Thoracic aorta (tissue), 2 donors: ENCODE results near the gene PTPN22. TPM values are rescaled to one million over a fixed set of nuclear protein-coding genes. Genes with fewer than 3 reads are reported as not detected.
A peak's percentile ranks its signal among the peaks of the same experiment; 100 is the strongest.

ENCODE experiments used
- ATAC-seq: fragments of 150-250 bp; one replicate; pipeline ENCODE4 v1.8.0; 2017; ENCODE audit warnings: low read depth; ENCODE audit not compliant: insufficient number of reproducible peaks, low FRiP score
- DNase-seq: peaks from one replicate; pipeline ENCODE4 v3.0.0-alpha.2; 2020; ENCODE audit warnings: low spot score
- H3K27ac ChIP-seq, 2 donors: fragments of 200-600 bp; sonication (generic); 1 replicate in 1 of 2; 2 replicates in 1 of 2; pipeline ENCODE4 v1.5.1; 2016; ENCODE audit warnings: mild to moderate bottlenecking in 2 of 2, moderate library complexity in 2 of 2
- H3K27me3 ChIP-seq: fragments of 200-600 bp; sonication (generic); replicated peaks from 2 replicates; pipeline ENCODE4 v1.6.0; 2016; ENCODE audit warnings: mild to moderate bottlenecking; ENCODE audit not compliant: insufficient read depth
- H3K36me3 ChIP-seq: fragments of 200-600 bp; sonication (generic); one replicate; pipeline ENCODE4 v1.5.1; 2016
- H3K4me1 ChIP-seq, 2 donors: fragments of 200-600 bp; sonication (generic); 1 replicate in 1 of 2; 2 replicates in 1 of 2; pipeline versions ENCODE4 v1.5.1 to v1.6.0; 2016; ENCODE audit warnings: low read depth in 2 of 2, mild to moderate bottlenecking in 1 of 2; ENCODE audit not compliant: control insufficient read depth in 1 of 2
- H3K4me3 ChIP-seq: fragments of 200-600 bp; sonication (generic); 2 replicates; pipeline ENCODE4 v1.5.1; 2016; ENCODE audit warnings: mild to moderate bottlenecking
- H3K9me3 ChIP-seq: fragments of 200-600 bp; sonication (generic); 2 replicates; pipeline ENCODE4 v1.5.1; 2016
- total RNA-seq, 2 donors: library from RNA; depleted of rRNA; stranded (reverse); fragments of >200 nt; gene quantifications; one replicate each; pipeline versions ENCODE4 v1.1.0 to v1.2.3, GENCODE V29; 2016
- TF ChIP-seq, protein P1 (sequence below): fragments of 200-600 bp; sonication (generic); IDR thresholded peaks from one replicate; pipeline ENCODE4 v1.5.1; 2019; ENCODE audit warnings: antibody characterized with exemption

PTPN22 gene
- total RNA-seq, 2 donors from 2014 or later: 6.6 to 8.1 TPM

GRCh38 chr1:113874012-113874879, 2.7 kb upstream of the PTPN22 start:
- DNase-seq (no peak), ATAC-seq (no peak)
- H3K4me3 ChIP-seq: no peak overlapping the region
- no peaks in the 10 kb centered on the region for H3K36me3 ChIP-seq
- TF ChIP-seq, protein P1, sequence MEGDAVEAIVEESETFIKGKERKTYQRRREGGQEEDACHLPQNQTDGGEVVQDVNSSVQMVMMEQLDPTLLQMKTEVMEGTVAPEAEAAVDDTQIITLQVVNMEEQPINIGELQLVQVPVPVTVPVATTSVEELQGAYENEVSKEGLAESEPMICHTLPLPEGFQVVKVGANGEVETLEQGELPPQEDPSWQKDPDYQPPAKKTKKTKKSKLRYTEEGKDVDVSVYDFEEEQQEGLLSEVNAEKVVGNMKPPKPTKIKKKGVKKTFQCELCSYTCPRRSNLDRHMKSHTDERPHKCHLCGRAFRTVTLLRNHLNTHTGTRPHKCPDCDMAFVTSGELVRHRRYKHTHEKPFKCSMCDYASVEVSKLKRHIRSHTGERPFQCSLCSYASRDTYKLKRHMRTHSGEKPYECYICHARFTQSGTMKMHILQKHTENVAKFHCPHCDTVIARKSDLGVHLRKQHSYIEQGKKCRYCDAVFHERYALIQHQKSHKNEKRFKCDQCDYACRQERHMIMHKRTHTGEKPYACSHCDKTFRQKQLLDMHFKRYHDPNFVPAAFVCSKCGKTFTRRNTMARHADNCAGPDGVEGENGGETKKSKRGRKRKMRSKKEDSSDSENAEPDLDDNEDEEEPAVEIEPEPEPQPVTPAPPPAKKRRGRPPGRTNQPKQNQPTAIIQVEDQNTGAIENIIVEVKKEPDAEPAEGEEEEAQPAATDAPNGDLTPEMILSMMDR: no peak
- no peaks in the 10 kb centered on the region for H3K9me3 ChIP-seq
- H3K27ac ChIP-seq: no peak overlapping the region
- H3K4me1 ChIP-seq: peaks cover 0 to 14% of the 10 kb centered on the region in 2 donors
- H3K27me3 ChIP-seq: no peaks in the 10 kb centered on the region

DNA sequence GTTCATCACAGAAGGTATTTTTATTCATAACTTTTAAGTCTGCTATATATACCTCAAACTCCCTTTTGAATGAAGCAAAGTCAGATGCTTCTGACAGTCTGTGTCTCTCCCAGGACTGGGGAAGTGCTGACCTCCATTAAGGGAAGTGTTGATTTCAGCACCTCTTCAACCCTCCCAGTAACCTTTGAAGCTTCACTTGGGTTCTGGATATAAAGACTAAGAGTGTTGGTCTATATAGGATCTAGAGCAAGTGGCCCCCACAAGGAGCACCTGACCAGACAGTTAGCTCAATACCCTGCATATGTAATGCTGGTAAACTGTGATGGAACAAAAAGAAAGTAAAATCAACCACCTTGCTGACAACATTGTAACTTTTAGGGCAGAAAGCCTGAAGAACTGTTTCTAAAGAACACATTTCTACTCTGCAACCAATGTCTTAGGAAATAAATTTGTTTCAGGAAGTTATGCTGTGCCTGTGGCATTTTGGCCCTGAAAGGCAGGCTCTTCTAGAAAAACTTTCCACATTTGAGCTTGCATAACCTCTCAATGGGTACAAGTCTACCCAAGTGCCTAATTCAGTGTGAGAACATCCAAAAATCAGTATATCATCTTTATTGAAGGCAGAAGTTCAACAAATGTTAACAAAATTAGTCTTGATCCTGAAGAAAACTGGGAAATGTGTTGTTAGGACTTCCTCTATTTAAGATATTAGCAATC, 865 bp upstream of the PTPN22 start:
- Histone ChIP-seq H3K4me1 (peaks cover 0 to 14% of the 10 kb centered on the region in 2 donors), H3K27ac (peak overlapping the region in 1 of 2 donors; percentile 35), H3K4me3 (no peak overlapping the region), H3K9me3 (no peaks in the 10 kb centered on the region), H3K27me3 (no peaks in the 10 kb centered on the region), H3K36me3 (no peaks in the 10 kb centered on the region)
- TF ChIP-seq, protein P1: no peak
- no peak for ATAC-seq
- no peak for DNase-seq

GRCh38 chr1:113870778-113871177, 734 bp downstream of the PTPN22 start:
- H3K9me3 ChIP-seq: no peaks in the 10 kb centered on the region
- DNase-seq: no peak
- ATAC-seq: no peak
- no peaks in the 10 kb centered on the region for H3K36me3 ChIP-seq
- H3K4me1 ChIP-seq: peaks cover 0 to 14% of the 10 kb centered on the region in 2 donors
- no peak overlapping the region for H3K27ac ChIP-seq
- H3K27me3 ChIP-seq: no peaks in the 10 kb centered on the region
- H3K4me3 ChIP-seq: peak overlapping the region; percentile 56
- TF ChIP-seq, protein P1: no peak

GRCh38 chr1:113868387-113869083, 3.0 kb downstream of the PTPN22 start:
- no peak for ATAC-seq
- Histone ChIP-seq H3K27me3 (no peaks in the 10 kb centered on the region), H3K4me1 (peaks cover 0 to 14% of the 10 kb centered on the region in 2 donors), H3K27ac (no peak overlapping the region), H3K36me3 (no peaks in the 10 kb centered on the region), H3K9me3 (no peaks in the 10 kb centered on the region), H3K4me3 (no peak overlapping the region)
- DNase-seq: no peak
- TF ChIP-seq, protein P1: no peak

DNA sequence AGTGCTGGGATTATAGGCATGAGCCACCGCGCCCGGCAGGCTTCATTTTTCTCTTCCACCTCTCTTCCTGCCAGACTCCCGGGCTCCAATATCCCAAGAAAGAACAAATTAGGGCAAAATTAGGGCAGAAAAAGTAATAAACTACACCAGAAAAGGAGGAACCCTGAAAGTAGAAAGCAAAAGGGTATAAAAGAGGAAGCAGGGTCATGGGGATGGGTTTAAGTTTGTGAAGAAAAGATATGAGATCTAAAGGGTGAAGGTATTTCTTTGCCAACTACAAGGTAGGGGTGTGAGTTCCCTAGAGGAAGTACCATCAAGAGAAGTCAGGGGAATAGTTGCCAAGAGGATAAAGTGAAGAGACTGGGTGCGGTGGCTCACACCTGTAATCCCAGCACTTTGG, 9.9 kb downstream of the PTPN22 start:
- DNase-seq: no peak
- ATAC-seq: no peak

More for the DNA sequence above, 9.9 kb downstream of the PTPN22 start:
- Histone ChIP-seq H3K36me3 (no peaks in the 10 kb centered on the region), H3K4me1 (peaks cover 2 to 6% of the 10 kb centered on the region in 2 donors), H3K9me3 (no peaks in the 10 kb centered on the region), H3K4me3 (no peak overlapping the region), H3K27ac (no peak overlapping the region), H3K27me3 (no peaks in the 10 kb centered on the region)
- TF ChIP-seq, protein P1: no peak
